ENCODE results near the gene NUDT16L1. TPM values are rescaled to one million over a fixed set of nuclear protein-coding genes. Genes with fewer than 3 reads are reported as not detected.

The NUDT16L1 gene
- total and polyA plus RNA-seq, 2 of the 13 experiments (the other 11 are each of a cell fraction or from before 2014, with no cell fraction given), result 28.0 to 40.5 TPM

DNA sequence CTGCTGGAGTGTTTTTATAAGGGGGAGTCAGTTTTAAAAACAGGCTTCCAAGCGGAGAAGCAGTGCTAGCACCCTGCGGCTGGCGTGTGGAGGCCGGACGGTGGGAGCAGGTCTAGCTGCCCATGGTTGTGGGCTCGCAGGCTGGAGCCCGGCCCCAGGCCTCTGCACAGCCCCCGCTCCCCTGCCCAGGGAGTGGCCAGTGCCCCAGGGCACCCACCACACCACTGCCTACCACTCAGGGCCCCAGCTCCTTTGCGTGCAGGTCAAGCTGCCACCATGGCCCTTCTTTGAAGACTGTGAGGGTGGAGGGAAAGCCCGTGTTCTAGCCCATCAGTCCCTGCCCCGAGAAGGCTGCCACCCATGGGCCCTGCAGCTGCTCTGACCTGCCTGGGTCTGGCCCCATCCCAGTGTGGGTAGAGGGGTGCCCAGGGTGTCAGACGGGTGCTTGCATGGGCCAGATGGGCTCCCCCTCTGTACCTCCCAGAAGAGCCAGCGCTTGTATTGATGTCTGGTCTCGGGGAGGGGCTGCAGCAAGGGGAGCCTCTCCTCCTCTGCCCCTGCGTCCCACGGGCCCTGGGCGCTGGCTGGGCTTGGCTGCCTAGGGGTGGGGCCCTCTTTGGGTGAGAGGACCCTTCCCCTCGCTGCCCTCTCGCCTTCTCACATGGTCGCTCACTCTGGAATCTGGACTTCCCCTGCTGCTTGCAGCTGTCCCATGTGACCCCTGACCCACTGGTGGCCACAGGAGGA is 1.5 kb upstream of the NUDT16L1 start (continued):
- TF ChIP-seq LCORL (IDR thresholded peaks at IDR 0.05), result no peak
- 0 out of 2 replicates have a peak, but pooled peaks have one; percentile 32 for TF ChIP-seq LCORL (CRISPR knock-in tag; IDR thresholded peaks at IDR 0.05)
- no peak for TF ChIP-seq HCFC1 (IDR thresholded peaks at IDR 0.05; ENCODE audit: low read depth, low read length)
- no peak for TF ChIP-seq CHD4 (IDR thresholded peaks at IDR 0.05; ENCODE audit: borderline replicate concordance, low read length)
- TF ChIP-seq ZNF709 (CRISPR knock-in tag; IDR thresholded peaks at IDR 0.05), result no peak
- TF ChIP-seq, protein P1, sequence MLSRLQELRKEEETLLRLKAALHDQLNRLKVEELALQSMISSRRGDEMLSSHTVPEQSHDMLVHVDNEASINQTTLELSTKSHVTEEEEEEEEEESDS (CRISPR knock-in tag; IDR thresholded peaks at IDR 0.05; ENCODE audit: borderline replicate concordance), result no peak
- TF ChIP-seq AKAP8 (CRISPR knock-in tag; IDR thresholded peaks at IDR 0.05), result peak; percentile 52; the same call in 1 of the 2 replicates
- TF ChIP-seq, protein P2, sequence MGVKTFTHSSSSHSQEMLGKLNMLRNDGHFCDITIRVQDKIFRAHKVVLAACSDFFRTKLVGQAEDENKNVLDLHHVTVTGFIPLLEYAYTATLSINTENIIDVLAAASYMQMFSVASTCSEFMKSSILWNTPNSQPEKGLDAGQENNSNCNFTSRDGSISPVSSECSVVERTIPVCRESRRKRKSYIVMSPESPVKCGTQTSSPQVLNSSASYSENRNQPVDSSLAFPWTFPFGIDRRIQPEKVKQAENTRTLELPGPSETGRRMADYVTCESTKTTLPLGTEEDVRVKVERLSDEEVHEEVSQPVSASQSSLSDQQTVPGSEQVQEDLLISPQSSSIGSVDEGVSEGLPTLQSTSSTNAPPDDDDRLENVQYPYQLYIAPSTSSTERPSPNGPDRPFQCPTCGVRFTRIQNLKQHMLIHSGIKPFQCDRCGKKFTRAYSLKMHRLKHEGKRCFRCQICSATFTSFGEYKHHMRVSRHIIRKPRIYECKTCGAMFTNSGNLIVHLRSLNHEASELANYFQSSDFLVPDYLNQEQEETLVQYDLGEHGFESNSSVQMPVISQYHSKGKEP (CRISPR knock-in tag; IDR thresholded peaks at IDR 0.05), result no peak
- no peak for TF ChIP-seq THYN1 (CRISPR knock-in tag; IDR thresholded peaks at IDR 0.05; ENCODE audit: borderline replicate concordance, low read depth)

DNA sequence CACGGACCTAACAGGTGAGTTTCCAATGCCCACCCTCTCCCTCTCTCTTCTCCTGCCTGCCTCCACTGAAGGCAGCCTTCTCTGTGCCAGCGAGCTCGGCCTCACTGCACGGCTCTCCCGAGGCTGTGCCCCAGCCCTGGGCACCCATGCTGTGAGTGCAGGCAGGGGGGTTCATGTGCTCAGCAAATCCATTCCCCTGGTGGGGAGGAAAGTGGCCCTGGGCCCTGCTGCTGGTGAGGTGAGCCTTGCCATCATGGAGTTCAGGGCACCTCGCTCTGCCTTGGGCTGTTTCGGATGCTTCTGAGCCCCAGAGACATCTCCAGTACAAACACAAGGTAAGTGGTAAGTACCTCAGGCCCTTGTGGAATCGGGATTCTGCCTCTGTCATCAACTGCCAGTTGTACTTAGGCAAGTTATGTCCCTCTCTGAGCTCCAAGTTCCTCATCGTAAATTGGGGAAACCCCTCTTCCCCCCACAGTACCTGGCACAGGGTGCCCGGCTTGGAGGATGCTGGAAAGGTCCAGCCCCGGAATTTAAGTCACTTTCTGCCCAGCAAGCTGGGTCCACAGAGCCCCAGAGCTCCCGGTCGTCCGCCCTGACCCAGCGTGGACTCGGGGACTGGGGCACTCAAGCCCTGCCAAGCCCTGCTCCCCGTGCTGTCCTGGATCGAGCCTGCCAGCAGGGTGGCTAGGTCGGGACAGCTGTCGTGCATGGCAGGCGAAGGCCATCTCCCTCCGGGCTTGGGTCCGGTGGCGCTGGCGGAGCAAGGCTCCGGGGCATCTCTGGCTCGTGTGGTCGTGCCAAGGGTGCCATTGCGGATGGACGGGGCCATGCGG is 684 bp upstream of the NUDT16L1 start:
- WGBS (ENCODE audit: low lambda C conversion rate), result 40% methylated on average over 16 of the region's 31 CpGs
- in situ Hi-C loops (cut with HindIII; ENCODE audit: extremely low pct_ligation_motif_present, low pct_unique_long_range_greater_than_20kb), result no loop called here
- no peak for TF ChIP-seq ZNF530 (CRISPR knock-in tag; IDR thresholded peaks at IDR 0.05; ENCODE audit: low read depth)
- TF ChIP-seq, protein P3, sequence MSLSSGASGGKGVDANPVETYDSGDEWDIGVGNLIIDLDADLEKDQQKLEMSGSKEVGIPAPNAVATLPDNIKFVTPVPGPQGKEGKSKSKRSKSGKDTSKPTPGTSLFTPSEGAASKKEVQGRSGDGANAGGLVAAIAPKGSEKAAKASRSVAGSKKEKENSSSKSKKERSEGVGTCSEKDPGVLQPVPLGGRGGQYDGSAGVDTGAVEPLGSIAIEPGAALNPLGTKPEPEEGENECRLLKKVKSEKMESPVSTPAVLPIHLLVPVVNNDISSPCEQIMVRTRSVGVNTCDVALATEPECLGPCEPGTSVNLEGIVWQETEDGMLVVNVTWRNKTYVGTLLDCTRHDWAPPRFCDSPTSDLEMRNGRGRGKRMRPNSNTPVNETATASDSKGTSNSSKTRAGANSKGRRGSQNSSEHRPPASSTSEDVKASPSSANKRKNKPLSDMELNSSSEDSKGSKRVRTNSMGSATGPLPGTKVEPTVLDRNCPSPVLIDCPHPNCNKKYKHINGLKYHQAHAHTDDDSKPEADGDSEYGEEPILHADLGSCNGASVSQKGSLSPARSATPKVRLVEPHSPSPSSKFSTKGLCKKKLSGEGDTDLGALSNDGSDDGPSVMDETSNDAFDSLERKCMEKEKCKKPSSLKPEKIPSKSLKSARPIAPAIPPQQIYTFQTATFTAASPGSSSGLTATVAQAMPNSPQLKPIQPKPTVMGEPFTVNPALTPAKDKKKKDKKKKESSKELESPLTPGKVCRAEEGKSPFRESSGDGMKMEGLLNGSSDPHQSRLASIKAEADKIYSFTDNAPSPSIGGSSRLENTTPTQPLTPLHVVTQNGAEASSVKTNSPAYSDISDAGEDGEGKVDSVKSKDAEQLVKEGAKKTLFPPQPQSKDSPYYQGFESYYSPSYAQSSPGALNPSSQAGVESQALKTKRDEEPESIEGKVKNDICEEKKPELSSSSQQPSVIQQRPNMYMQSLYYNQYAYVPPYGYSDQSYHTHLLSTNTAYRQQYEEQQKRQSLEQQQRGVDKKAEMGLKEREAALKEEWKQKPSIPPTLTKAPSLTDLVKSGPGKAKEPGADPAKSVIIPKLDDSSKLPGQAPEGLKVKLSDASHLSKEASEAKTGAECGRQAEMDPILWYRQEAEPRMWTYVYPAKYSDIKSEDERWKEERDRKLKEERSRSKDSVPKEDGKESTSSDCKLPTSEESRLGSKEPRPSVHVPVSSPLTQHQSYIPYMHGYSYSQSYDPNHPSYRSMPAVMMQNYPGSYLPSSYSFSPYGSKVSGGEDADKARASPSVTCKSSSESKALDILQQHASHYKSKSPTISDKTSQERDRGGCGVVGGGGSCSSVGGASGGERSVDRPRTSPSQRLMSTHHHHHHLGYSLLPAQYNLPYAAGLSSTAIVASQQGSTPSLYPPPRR (CRISPR knock-in tag; IDR thresholded peaks at IDR 0.05; ENCODE audit: borderline replicate concordance), result no peak
- TF ChIP-seq ZNF496 (CRISPR knock-in tag; IDR thresholded peaks at IDR 0.05; ENCODE audit: insufficient replicate concordance), result no peak
- 0 out of 2 replicates have a peak, but pooled peaks have one; percentile 29 for TF ChIP-seq ZNF552 (CRISPR knock-in tag; IDR thresholded peaks at IDR 0.05; ENCODE audit: borderline replicate concordance)
- no peak for TF ChIP-seq CENPT (CRISPR knock-in tag; IDR thresholded peaks at IDR 0.05; ENCODE audit: low read depth)

More for the DNA sequence above, 684 bp upstream of the NUDT16L1 start:
- Histone ChIP-seq H4K20me1 (ENCODE audit: insufficient read depth, low read length) (no peaks in the 10 kb centered on the region), H3K27me3 (ENCODE audit: control insufficient read depth in 1 of 2, insufficient read depth in 2 of 2, low read length in 2 of 2) (no peaks in the 10 kb centered on the region), H3K9me3 (ENCODE audit: low read length) (no peaks in the 10 kb centered on the region), H3K9ac (ENCODE audit: insufficient read depth, low read depth, low read length) (peak overlapping the region; percentile 70), H3K4me2 (ENCODE audit: low read depth, low read length) (peak overlapping the region; percentile 98), H2AFZ (ENCODE audit: low read length) (no peak overlapping the region), H3K4me1 (ENCODE audit: insufficient read depth, low read length) (peaks cover 32% of the 10 kb centered on the region), H3K79me2 (ENCODE audit: insufficient read depth, low read length) (peaks cover 3% of the 10 kb centered on the region), H3K27ac (ENCODE audit: extremely low read length, insufficient read depth, low read length) (peak overlapping the region; percentile 43), H3K36me3 (replicated peaks in 1 of 2; ENCODE audit: control insufficient read depth in 1 of 2, insufficient read depth in 2 of 2, low read length in 2 of 2) (peaks cover 8 to 20% of the 10 kb centered on the region in 2 experiments), H3K4me3 (replicated peaks in 1 of 3; ENCODE audit: insufficient read depth in 1 of 3, low read depth in 2 of 3, low read length in 3 of 3) (peak overlapping the region; percentile 57 to 96 (median 62); a peak in 5 of 6 replicates)
- POLR2A ChIA-PET, result interaction anchor here (1.4 to 2.1 kb wide), 3 partner anchors 10 to 74 kb away, joined by 3 to 8 read pairs (median 6); partner anchors contain the start of genes ANKS3 and DNAAF8
- FAIRE-seq (no peak), ATAC-seq (peak; percentile 23), DNase-seq (ENCODE audit: low spot score) (no peak)
- BruUV-seq (replicated peaks), result TSS peak; percentile 48
- CTCF ChIA-PET (ENCODE audit: low intra/inter-chr PET ratio, low total read pairs), result no interaction called here
- intact Hi-C loops (cut with micrococcal nuclease; ENCODE audit: unreplicated experiment), result no loop called here

Data from HepG2 (cell line).